Activated CD4-positive, alpha-beta memory T cell treated with anti-CD3 and anti-CD28 coated beads, Interleukin-2, amount 10 ng/mL, durations not matched to agents 7 days and 5 days (primary cell): ENCODE measurements around the gene MXI1. TPM values are rescaled to one million over a fixed set of nuclear protein-coding genes. Genes with fewer than 3 reads are reported as not detected.

Experiments
- CTCF ChIA-PET: fragments of 350-600 bp; sonication (Branson Sonifier 250); formaldehyde crosslinking; loops from one replicate; lab custom pipeline; 2021; ENCODE audit warnings: antibody characterized with exemption, inconsistent platforms; lab: Charles Lee
- POLR2A ChIA-PET: fragments of 350-600 bp; sonication (Branson Sonifier 250); formaldehyde crosslinking; loops from one replicate; lab custom pipeline; 2021; ENCODE audit warnings: antibody characterized with exemption; lab: Charles Lee
- DNase-seq: peaks from one replicate; pipeline ENCODE4 v3.0.0-alpha.2; 2020
- H3K27ac Mint-ChIP-seq: one replicate; pipeline ENCODE4 v1.8.0; 2021; ENCODE audit warnings: mild to moderate bottlenecking, mixed read lengths
- H3K27me3 Mint-ChIP-seq: one replicate; pipeline ENCODE4 v1.8.0; 2021; ENCODE audit warnings: mixed read lengths
- H3K36me3 Mint-ChIP-seq: one replicate; pipeline ENCODE4 v1.8.0; 2021; ENCODE audit warnings: low read depth, mixed read lengths
- H3K4me1 Mint-ChIP-seq: one replicate; pipeline ENCODE4 v1.8.0; 2021; ENCODE audit warnings: mixed read lengths
- H3K4me3 Mint-ChIP-seq: one replicate; pipeline ENCODE4 v1.8.0; 2021; ENCODE audit warnings: mild to moderate bottlenecking, mixed read lengths
- H3K9me3 Mint-ChIP-seq: one replicate; pipeline ENCODE4 v1.8.0; 2021; ENCODE audit warnings: mixed read lengths
- total RNA-seq, 2 experiments: library from RNA; stranded (reverse); gene quantifications; one replicate each; pipeline ENCODE4 v1.2.3, GENCODE V29; 2021

The MXI1 gene
- total RNA-seq, 2 experiments from 2014 or later, result 74.2 to 75.4 TPM

DNA sequence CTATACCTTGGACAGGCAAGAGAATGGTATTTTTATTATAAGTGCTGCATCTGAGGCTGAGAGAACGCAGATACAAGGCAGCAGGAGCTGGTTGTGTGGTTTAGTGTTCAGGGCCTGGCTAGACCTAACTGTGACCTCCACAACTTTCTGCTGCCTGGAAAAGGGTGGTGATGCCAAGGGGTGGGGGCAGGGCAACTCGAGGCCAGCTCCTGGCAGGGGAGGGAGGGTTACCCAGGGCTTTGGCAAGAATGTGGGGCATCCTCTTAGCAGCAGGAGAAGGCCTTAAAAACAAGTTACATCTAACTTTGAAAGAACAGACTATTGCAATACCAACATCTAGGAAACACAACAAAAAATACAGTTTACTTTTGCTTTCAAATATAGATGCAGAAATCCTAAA is 13.0 kb downstream of the MXI1 start:
- H3K9me3 Mint-ChIP-seq, result no peaks in the 10 kb centered on the region
- no peaks in the 10 kb centered on the region for H3K27me3 Mint-ChIP-seq
- peaks cover 17% of the 10 kb centered on the region for H3K36me3 Mint-ChIP-seq
- no peak overlapping the region for H3K4me3 Mint-ChIP-seq
- CTCF ChIA-PET, result interaction anchor here (1.5 to 10.1 kb wide), 5 partner anchors 10 to 83 kb away, joined by 4 to 179 read pairs (median 24); partner anchors contain the start of gene MXI1
- peaks cover 80% of the 10 kb centered on the region for H3K4me1 Mint-ChIP-seq
- no peak overlapping the region for H3K27ac Mint-ChIP-seq
- DNase-seq, result no peak
- POLR2A ChIA-PET, result interaction anchor here (0.8 to 9.1 kb wide), 6 partner anchors 8 to 84 kb away, joined by 3 to 222 read pairs (median 4); partner anchors contain the start of genes MXI1 and SMNDC1

DNA sequence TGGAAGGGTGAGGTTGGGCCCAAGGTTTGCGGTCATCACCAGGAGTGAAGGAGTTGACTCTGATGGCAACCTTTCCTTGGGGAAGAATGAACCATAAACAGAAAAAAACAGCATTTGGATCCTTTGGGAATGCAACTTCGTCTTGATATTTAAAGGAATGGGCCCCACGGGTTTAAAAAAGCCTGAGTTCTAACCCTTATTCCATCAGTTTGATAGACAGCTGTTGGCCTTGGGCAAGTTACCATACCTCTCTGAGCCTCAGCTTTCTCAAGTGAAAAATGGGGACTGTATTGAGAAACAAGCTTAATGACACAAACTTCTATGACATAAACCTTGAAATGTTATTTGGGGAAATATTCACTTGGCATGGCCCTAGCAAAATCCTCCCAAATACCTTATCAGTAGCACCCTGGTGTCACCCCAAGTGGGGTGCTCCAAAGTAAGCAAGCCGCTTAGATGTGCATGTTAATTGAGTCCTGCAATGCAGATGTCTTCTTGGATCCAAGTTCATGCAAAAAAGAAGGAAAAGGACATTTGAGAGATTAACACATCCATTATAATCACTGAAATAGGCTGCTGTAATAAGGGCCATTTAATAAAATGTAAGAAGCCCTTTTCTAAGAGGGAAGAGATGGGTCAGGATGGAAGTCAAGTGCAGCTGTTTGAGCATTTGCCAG is 13.8 kb downstream of the MXI1 start:
- ChIA-PET POLR2A (interaction anchor here (0.6 to 9.1 kb wide), 10 partner anchors 11 to 347 kb away, joined by 3 to 222 read pairs (median 4); partner anchors contain the start of genes MXI1, SMC3 and SMNDC1), CTCF (interaction anchor here (0.7 to 10.1 kb wide), 11 partner anchors 11 to 337 kb away, joined by 3 to 179 read pairs (median 4); partner anchors contain the start of gene MXI1)
- peak overlapping the region; percentile 66 for H3K4me3 Mint-ChIP-seq
- peak overlapping the region; percentile 75 for H3K27ac Mint-ChIP-seq
- no peaks in the 10 kb centered on the region for H3K9me3 Mint-ChIP-seq
- DNase-seq, result no peak
- peaks cover 10% of the 10 kb centered on the region for H3K36me3 Mint-ChIP-seq
- peaks cover 77% of the 10 kb centered on the region for H3K4me1 Mint-ChIP-seq
- H3K27me3 Mint-ChIP-seq, result no peaks in the 10 kb centered on the region

DNA sequence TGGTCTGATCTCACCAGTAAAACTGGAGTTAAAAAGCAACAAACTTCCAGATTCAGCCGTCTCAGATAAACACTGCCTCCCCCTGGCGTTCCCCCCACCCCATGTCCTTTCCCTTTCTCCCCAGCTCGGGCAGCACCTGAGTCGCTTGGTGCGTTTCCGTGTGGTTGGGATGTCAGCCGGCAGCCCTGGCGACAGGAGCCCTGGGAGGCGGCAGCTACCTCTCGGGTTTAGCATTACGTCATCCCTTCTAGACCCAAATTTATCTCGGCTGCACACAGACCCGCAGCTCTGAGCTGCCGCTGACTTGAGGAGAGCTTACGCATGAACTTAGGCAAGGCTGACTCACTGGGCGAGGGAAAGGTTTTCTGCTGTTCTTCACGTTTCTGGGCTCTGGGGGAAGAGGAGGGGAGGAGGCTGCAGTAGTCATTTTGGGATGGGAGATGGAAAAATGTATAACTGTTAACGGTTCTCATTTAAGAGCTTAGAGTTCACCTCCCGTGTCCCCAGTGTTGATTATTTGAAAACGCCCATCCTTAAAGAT is 14.4 kb downstream of the MXI1 start:
- H3K36me3 Mint-ChIP-seq, result peaks cover 9% of the 10 kb centered on the region
- POLR2A ChIA-PET, result interaction anchor here (0.6 to 9.1 kb wide), 10 partner anchors 12 to 346 kb away, joined by 3 to 222 read pairs (median 4); partner anchors contain the start of genes MXI1, SMC3 and SMNDC1

DNA sequence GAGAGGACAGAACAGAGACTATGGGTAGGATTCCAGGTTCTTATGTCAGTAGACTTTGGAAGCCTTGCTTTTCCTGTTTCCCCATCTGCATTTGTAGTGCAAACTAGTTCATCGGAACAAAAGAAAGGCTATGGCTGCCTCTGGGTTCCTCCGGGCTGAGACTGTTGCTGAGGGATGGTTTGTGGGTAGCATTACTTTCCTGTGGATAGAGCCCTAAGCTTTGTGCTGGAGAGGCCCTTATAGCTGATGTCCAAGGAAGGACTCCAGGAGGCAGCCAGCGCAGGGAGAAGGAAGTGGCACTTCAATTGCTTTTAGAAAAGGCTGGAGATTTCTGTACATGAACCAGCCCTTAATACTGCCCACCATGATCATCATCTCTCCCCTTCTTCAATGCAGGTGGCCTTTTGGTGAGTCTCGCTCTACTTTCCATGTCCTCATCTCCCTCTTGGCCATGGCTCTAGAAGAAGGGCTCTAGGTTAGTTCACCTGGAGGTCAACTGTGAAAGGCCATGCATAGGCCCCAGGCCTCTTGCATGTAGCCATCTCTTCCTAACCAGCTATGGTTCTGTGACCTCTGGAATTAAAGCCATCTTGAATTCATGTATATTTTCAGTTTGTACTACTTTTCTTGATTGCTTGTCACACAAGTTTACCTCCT is 15.4 kb downstream of the MXI1 start:
- POLR2A ChIA-PET, result interaction anchor here (1.4 to 9.1 kb wide), 2 partner anchors 13 to 214 kb away, joined by 4 to 222 read pairs; partner anchors contain the start of gene MXI1
- peaks cover 72% of the 10 kb centered on the region for H3K4me1 Mint-ChIP-seq

More for the DNA sequence above, 14.4 kb downstream of the MXI1 start:
- peak overlapping the region; percentile 75 for H3K27ac Mint-ChIP-seq
- peak; percentile 85 for DNase-seq
- no peaks in the 10 kb centered on the region for H3K27me3 Mint-ChIP-seq
- H3K4me3 Mint-ChIP-seq, result peak overlapping the region; percentile 66
- CTCF ChIA-PET, result interaction anchor here (0.6 to 10.1 kb wide), 12 partner anchors 12 to 372 kb away, joined by 3 to 179 read pairs (median 4); partner anchors contain the start of gene MXI1
- H3K9me3 Mint-ChIP-seq, result no peaks in the 10 kb centered on the region
- peaks cover 75% of the 10 kb centered on the region for H3K4me1 Mint-ChIP-seq

DNA sequence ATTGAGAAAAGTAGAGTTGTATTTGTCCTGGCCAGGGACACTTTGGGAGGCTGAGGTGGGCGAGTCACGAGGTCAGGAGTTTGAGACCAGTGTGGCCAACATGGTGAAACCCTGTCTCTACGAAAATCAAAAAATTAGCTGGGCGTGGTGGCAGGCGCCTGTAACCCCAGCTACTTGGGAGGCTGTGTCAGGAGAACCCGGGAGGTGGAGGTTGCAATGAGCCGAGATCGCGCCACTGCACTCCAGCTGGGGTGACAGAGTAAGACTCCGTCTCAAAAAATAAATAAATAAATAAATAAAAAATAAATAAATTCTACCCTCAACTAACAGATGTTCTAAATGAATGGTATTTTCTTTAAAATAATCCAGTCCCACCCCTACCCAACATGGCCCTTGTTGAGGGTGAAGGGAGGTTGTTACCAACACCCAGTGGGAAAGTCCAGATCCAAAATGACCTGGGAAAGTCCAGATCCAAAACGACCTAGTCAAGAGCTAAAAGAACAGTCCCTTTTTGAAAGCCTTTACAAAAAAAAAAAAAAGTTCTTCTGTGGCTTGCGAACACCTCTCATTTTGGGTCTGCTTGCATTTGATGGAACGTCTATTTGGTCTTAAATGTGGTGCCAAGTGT is 16.0 kb downstream of the MXI1 start:
- H3K9me3 Mint-ChIP-seq, result no peaks in the 10 kb centered on the region
- ChIA-PET CTCF (interaction anchor here (0.6 to 10.1 kb wide), 6 partner anchors 13 to 522 kb away, joined by 3 to 179 read pairs (median 5); partner anchors contain the start of gene MXI1), POLR2A (interaction anchor here (9.1 kb wide), 1 partner anchor 13 kb away, joined by 222 read pairs; the partner anchor contains the start of gene MXI1)
- no peak overlapping the region for H3K27ac Mint-ChIP-seq
- no peak overlapping the region for H3K4me3 Mint-ChIP-seq
- peaks cover 11% of the 10 kb centered on the region for H3K36me3 Mint-ChIP-seq
- H3K4me1 Mint-ChIP-seq, result peaks cover 71% of the 10 kb centered on the region
- H3K27me3 Mint-ChIP-seq, result no peaks in the 10 kb centered on the region
- DNase-seq, result no peak

More for the DNA sequence above, 15.4 kb downstream of the MXI1 start:
- Mint-ChIP-seq H3K9me3 (no peaks in the 10 kb centered on the region), H3K27me3 (no peaks in the 10 kb centered on the region), H3K4me3 (no peak overlapping the region), H3K27ac (no peak overlapping the region), H3K36me3 (peaks cover 6% of the 10 kb centered on the region)
- no peak for DNase-seq
- CTCF ChIA-PET, result interaction anchor here (0.6 to 10.1 kb wide), 11 partner anchors 12 to 372 kb away, joined by 3 to 179 read pairs (median 4); partner anchors contain the start of gene MXI1

DNA sequence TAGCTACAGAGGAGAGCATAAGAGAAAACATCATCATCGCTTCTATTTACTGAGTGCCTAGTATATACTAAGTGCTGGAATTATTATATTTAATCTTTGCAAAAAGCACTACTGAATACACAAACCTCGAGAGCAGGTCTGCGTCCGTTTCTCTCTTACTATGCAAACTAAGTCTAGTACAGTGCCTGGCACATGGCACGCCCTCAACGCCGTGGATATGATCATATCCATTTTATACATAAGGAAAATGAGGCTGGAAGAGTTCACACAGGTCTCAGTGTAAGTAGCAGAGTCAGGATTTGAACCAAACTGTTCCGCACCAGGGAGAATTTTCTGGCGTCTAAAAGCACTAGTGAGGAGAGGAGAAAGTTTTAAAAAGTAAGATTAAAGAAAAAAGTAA is 17.6 kb downstream of the MXI1 start:
- H3K27me3 Mint-ChIP-seq, result no peaks in the 10 kb centered on the region
- DNase-seq, result no peak
- H3K36me3 Mint-ChIP-seq, result peaks cover 17% of the 10 kb centered on the region
- ChIA-PET POLR2A (interaction anchor here (1.0 to 9.1 kb wide), 4 partner anchors 15 to 84 kb away, joined by 3 to 222 read pairs (median 4); partner anchors contain the start of genes MXI1 and SMNDC1), CTCF (interaction anchor here (1.0 to 10.1 kb wide), 5 partner anchors 15 to 141 kb away, joined by 3 to 179 read pairs (median 6); partner anchors contain the start of gene MXI1)
- H3K9me3 Mint-ChIP-seq, result no peaks in the 10 kb centered on the region
- H3K4me1 Mint-ChIP-seq, result peaks cover 63% of the 10 kb centered on the region
- H3K27ac Mint-ChIP-seq, result no peak overlapping the region
- H3K4me3 Mint-ChIP-seq, result peak overlapping the region; percentile 79

DNA sequence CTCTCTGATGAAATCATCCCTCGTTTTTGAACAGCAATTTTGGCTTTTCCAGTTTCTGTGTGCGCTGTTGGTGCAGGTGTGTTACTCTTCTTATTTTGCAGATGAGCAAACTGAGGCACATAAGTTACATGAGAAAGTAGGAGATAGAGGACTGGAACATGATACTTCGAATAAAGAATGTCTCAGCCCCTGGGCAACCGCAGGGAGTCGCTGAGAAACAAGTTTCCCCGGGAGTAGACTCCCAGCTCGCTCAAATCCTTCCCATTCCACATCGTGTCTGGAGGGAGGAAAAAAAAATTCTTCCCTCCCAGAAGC is 18.0 kb downstream of the MXI1 start:
- no peaks in the 10 kb centered on the region for H3K27me3 Mint-ChIP-seq
- no peaks in the 10 kb centered on the region for H3K9me3 Mint-ChIP-seq
- POLR2A ChIA-PET, result interaction anchor here (1.0 to 9.1 kb wide), 4 partner anchors 15 to 84 kb away, joined by 3 to 222 read pairs (median 4); partner anchors contain the start of genes MXI1 and SMNDC1
- DNase-seq, result no peak
- H3K4me1 Mint-ChIP-seq, result peaks cover 59% of the 10 kb centered on the region
- H3K36me3 Mint-ChIP-seq, result peaks cover 20% of the 10 kb centered on the region
- CTCF ChIA-PET, result interaction anchor here (0.6 to 10.1 kb wide), 5 partner anchors 15 to 142 kb away, joined by 3 to 179 read pairs (median 4); partner anchors contain the start of gene MXI1
- H3K27ac Mint-ChIP-seq, result peak overlapping the region; percentile 65
- H3K4me3 Mint-ChIP-seq, result peak overlapping the region; percentile 79

DNA sequence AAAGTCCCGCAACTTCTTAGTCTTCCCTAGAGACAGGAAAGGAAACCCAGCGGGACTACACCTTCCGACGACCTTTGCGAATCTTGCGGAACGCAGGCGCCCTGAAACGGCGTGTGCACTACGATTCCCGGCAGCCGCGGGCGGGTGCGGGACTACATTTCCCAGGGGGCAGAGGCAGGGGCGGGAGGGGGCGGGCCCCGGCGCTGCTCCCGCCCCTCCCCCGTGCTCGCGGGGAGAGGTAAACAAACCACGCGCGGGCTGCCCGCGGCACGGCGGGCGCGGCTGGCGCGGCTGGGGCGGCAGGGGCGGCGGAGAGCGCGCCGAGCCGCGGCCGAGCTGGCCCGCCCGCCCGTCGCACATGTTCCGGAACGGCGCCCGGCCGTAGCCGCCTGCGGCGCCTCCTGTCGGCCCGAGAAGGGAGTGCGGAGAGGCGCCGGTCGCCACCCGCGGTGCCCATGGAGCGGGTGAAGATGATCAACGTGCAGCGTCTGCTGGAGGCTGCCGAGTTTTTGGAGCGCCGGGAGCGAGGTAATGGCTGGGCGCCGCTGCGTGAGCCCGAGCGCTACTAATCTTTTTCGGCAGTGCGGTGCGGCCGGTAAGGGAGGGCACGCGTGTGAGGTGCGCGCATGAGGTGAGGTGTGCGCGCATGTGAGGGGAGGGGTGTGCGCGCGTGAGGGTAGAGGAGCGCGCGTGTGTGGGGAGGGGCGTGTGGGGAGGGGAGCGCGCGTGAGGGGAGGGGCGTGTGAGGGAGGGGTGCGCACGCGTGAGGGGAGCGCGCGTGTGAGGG is 18.5 kb downstream of the MXI1 start:
- Mint-ChIP-seq H3K27ac (peak overlapping the region; percentile 82), H3K4me3 (peak overlapping the region; percentile 88), H3K9me3 (no peaks in the 10 kb centered on the region), H3K27me3 (no peaks in the 10 kb centered on the region), H3K36me3 (peaks cover 20% of the 10 kb centered on the region), H3K4me1 (peaks cover 53% of the 10 kb centered on the region)
- ChIA-PET POLR2A (interaction anchor here (1.0 to 9.1 kb wide), 4 partner anchors 16 to 341 kb away, joined by 3 to 222 read pairs (median 3); partner anchors contain the start of genes MXI1 and SMC3), CTCF (interaction anchor here (0.6 to 10.1 kb wide), 4 partner anchors 16 to 87 kb away, joined by 3 to 179 read pairs (median 5); partner anchors contain the start of gene MXI1)
- peak; percentile 88 for DNase-seq

DNA sequence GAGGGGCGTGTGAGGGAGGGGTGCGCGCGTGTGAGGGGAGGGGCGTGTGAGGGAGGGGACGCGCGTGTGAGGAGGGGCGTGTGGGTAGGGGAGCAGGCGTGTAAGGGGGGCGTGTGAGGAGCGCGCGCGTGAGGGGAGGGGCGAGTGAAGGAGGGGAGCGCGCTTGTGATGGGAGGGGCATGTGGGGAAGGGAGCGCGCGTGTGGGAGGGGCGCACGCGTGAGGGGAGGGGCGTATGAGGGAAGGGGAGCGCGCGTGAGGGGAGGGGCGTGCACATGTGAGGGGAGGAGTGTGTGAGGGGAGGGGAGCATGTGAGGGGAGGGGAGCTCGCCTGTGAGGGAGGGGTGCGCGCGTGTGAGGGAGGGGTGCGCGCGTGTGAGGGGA is 19.1 kb downstream of the MXI1 start:
- Mint-ChIP-seq H3K36me3 (peaks cover 20% of the 10 kb centered on the region), H3K4me1 (peaks cover 47% of the 10 kb centered on the region), H3K9me3 (no peaks in the 10 kb centered on the region), H3K4me3 (peak overlapping the region; percentile 88), H3K27me3 (no peaks in the 10 kb centered on the region), H3K27ac (peak overlapping the region; percentile 82)
- ChIA-PET CTCF (interaction anchor here (10.1 kb wide), 1 partner anchor 16 kb away, joined by 179 read pairs; the partner anchor contains the start of gene MXI1), POLR2A (interaction anchor here (0.6 to 9.1 kb wide), 5 partner anchors 16 to 340 kb away, joined by 3 to 222 read pairs (median 3); partner anchors contain the start of genes MXI1 and SMC3)
- peak; percentile 83 for DNase-seq

DNA sequence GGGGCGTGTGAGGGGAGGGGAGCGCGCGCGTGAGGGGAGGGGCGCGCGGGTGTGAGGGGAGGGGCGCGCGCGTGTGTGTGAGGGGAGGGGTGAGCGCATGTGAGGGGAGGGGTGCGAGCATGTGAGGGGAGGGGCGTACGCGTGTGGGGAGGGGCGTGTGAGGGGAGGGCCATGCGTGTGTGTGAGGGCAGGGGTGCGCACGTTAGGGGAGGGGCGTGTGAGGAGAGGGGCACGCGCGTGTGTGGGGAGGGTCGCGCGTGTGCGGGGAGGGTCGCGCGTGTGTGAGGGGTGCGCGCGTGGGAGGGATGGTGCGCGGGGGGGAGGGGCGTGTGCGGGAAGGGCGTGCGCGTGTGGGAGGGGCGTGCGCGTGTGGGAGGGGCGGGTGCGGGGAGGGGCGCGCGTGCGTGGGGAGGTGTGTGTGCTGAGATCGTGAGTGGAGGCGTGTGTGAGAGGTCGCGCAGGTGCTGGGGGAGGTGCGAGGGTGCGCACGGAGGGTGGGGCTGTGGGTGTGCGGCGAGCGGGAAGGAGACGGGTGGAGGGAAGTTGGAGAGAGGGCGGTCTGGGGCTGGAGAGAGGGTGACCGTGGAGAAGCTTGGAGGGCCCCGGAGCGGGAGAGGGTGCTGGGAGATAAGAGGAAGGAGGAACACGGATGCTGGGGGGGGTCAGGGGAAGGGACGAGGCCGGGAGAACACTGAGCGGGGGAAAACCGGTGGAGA is 19.7 kb downstream of the MXI1 start:
- Mint-ChIP-seq H3K27ac (peak overlapping the region; percentile 82), H3K4me3 (peak overlapping the region; percentile 88), H3K9me3 (no peaks in the 10 kb centered on the region), H3K27me3 (no peaks in the 10 kb centered on the region), H3K36me3 (peaks cover 24% of the 10 kb centered on the region), H3K4me1 (peaks cover 42% of the 10 kb centered on the region)
- ChIA-PET POLR2A (interaction anchor here (0.6 to 9.1 kb wide), 4 partner anchors 17 to 340 kb away, joined by 3 to 222 read pairs (median 3); partner anchors contain the start of genes MXI1 and SMC3), CTCF (no interaction called here)
- DNase-seq, result peak; percentile 50
